Renal pelvis (tissue), 4 donors: ENCODE data around the gene SSR1. TPM values are rescaled to one million over a fixed set of nuclear protein-coding genes. Genes with fewer than 3 reads are reported as not detected.

Experiments
- DNase-seq: peaks from one replicate; pipeline ENCODE4 v3.0.0-alpha.2; 2013
- polyA plus RNA-seq, 3 donors: library from polyadenylated mRNA; unstranded; fragments of 120-200 nt; gene quantifications; one replicate each; pipeline ENCODE4 v1.2.1, GENCODE V29; 2013; ENCODE audit not compliant: insufficient read length in 3 of 3

SSR1 gene
- polyA plus RNA-seq, 3 donors: 109 to 135 (median 123) TPM

GRCh38 chr6:7218406-7218988, 94.5 kb downstream of the SSR1 start:
- no peak for DNase-seq

Other genes starting within 250 kb of the SSR1 start
- gene RREB1, start 205.2 kb downstream of the SSR1 start, polyA plus RNA-seq: 10 to 100 TPM; 21.8 to 29.0 (median 27.5) TPM
- under 1 TPM; 0.06 to 0.12 (median 0.10) TPM for gene CAGE1, start 76.5 kb upstream of the SSR1 start, polyA plus RNA-seq
- 10 to 100 TPM; 28.4 to 34.3 (median 33.4) TPM for gene RIOK1, start 76.6 kb upstream of the SSR1 start, polyA plus RNA-seq
- 10 to 100 TPM; 83.5 to 98.4 (median 94.7) TPM for gene DSP, start 228.5 kb upstream of the SSR1 start, polyA plus RNA-seq